DMS153 (cell line): ENCODE data around the gene PRMT1.

Experiments
- DNase-seq: peaks from one replicate; lab custom pipeline; 2025; lab: John Stamatoyannopoulos, UW

The PRMT1 gene

GRCh38 chr19:49727217-49728030, 50.4 kb downstream of the PRMT1 start:
- no peak for DNase-seq

GRCh38 chr19:49730166-49730565, 53.1 kb downstream of the PRMT1 start:
- DNase-seq, result no peak
